Measurements from ENCODE around the gene ZNF500.

The ZNF500 gene

DNA sequence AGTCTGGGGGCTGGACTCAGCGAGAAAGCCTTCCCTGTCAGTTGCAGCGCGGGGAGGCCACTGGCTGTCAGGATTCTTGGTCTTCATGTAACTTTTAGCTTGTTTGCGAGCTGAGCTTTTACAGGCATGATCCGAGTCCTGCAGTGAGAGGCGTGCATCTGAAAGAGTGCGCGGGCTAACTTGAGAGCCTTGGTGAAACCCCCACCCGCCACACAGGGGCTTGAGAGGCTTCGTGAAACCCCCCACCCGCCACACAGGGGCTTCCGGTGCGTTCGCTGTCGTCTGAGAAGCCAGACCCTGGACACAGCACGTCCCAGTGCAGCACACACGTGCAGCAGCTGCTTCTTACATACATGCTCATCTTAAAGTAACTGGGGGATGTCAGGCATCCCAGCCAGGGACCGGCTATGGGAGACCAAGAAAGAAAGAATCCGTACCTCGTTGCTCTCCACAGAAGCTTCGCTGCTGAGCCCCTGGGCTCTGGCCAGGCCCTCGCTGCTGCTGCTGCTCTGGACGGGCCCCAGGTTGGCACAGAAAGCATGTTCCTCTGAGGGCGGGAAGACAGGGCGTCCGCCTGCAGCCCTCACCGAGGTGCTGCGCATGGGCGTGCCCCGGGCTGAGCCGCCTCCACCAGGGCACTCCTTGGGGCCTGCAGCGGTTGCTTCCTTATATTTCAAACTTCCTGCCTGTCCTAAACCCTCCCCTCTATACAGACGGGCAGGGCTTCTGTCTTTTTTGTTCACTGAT, 65.8 kb downstream of the ZNF500 start:
- no peak for DNase-seq

DNA sequence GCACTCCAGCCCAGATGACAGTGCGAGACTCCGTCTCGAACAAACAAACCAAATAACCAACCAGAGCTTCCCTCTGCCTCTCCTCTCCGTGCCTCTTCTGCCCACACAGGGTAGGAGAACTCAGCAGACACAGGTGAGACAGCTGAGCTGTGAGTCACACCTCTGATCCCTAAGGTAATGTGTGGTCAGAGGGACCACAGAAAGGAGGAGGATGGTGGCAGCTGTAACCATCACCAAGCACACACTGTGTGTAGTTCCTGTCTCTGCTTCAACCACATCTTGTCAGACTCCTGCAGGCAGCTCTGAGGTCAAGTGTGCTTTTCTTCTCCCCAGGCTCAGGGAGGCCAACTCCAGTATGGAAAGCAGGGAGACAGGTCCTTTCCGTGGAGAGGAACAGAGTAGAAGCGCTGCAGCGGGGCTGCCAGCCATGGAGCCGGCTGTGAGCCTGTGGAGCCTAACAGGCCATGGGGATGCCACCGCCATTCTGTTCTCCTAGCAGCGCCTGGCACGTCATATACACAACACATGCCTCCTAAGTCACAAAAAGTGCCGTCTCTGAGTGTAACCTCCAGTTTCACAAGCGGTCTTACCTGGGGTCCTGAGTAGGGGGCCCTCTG, 66.5 kb downstream of the ZNF500 start:
- no peak for DNase-seq

DNA sequence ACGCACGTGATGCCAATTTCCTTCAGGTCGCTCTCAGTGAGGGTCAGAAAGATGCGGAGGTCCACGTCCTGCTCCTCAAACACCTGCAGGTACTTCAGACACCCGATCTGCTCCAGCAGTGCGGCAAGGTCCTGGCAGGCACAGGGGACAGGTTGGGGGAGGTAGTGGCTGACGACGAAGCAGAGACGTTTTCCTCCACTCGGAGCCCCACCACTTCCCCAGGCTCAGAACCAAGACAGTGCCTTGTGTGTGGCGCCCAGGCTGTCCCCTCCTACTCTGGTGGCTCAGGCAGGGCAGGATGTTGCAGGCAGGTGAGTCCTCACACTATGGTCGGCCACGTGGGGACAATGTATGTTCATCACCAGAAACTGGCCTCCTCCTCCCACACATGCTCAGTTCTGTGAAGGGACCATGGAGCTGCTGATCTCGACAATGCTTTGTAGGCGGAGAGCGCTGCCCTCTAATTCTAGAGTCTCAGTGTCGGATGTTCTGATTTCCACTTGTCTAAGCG, 67.9 kb downstream of the ZNF500 start:
- no peak for DNase-seq

DNA sequence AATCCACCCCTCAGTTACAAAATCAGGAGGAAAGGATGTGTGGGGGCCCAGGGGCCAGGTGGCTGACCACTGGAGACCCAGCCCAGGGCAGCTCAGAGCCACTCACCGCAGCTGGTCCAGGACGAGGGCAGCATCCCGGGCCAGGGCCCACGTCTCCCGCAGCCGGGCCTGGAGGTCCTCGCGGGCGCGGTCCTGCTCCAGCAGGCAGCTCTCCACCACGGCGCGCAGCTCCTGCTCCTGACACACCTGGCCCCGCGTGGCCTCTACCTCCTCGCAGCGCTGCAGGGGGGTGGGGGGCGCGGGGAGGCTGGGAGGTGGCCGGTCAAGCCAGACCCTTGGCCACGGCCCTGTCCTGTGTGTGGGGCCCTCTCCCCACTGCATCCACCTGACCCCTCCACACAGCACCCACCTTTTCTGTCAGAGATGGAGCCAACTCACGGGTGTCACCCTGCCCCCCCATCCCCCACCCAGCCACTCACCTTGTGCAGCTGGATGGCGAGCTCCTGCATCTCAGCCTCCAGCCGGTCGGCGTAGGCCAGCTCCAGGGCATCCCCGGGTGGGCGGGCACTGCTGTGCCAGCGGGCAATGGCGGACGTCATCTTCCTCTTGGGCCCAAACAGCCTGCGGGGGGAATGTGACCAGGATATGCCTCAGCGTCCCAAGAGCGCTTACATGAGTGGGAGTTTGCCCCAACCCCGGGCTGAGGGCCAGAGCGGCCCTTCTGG, 68.5 kb downstream of the ZNF500 start:
- DNase-seq, result no peak
